NCI-H187 (cell line): Measurements from ENCODE around the gene CFDP1.
"Not testable (repeated sequence)": the region's sequence is repeated elsewhere in the genome, so short reads cannot be mapped to it uniquely, and the experiment has no call there.

ENCODE experiments used
- DNase-seq, 2 experiments: peaks; one replicate each; lab custom pipeline; 2025; lab: John Stamatoyannopoulos, UW

CFDP1 gene

DNA sequence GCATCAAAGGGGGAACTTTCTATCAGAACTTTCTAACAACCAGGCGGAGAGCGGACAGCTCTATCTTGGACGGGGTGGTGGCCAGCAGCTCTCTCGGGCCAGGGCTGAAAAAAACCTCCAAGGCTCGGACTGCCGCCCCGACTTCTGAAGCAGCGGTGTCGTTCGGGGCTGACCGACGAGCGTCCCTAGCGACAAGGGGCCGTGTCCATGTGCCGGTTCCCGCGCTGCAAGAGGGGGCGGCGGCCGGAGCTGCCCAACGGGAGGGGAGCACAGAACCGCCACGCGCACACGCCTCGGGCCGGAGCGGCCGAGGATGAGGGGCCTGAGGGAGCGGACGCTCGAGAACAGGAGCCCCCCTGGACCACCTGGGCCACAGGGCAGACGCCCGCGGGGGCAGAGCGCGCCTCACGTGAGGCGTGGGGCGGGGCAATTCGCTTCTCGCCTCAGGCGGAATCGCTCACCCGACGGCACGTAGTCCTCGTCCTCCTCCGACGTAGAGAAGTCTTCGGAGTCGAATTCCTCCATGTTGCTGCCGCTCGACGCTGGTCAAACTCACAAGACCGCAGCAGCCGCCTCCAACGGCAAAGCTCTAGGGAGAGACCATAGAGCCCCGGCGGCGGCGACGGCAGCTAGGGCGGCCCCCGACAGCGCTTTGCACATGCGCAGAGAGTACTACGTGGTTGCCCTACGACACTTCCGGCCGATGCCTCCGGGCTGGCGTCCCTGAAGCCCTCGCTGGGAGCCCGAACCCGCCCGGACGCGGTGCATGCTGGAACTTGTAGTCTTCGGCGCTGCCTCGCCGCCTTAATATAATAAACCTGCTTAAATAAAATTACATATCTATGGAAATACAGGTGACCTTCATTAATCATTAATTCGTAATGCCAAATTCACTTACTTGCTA is at the start of gene CFDP1:
Gene CFDP1, minus strand, starts transcription at position 676 of the 904 bp plus-strand sequence. Its CDS starts 151 bp downstream, at position 525.
- peak; percentile 62 to 69 for DNase-seq

DNA sequence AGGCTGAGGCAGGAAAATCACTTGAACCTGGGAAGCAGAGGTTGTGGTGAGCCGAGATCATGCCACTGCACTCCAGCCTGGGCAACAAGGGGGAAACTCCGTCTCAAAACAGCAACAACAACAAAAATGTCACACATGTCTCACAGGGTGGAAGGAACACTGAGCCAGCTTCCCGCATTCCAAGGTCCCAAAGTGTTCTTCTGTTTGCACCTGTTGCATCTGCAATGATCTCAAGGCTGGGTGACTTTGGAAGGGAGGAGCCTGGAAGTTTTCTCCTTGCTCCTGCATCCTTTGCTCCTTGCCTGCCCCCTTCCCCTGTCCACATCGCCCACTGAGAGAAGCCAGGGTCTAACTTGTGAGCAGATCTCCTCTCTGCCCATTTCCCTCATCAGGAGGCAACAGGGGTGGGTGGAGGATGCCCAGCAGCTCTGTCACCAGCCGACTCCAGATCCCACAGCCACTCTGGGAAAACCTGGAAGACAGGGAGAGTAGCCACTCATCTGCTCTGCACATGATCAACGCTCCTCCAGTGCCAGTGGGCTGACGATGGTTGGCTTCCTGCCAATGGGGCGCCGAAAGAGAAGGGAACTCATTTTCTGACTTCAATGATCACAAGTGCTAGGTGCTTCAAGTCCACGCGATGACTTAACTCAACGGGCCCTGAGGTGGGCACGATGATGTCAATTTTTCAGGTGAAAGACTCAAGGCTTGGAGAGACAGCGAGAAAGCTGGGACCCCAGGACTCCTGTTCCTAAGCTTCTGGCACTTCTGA is 49.3 kb upstream of the CFDP1 start:
- peak in 1 of 2 experiments; percentile 9 for DNase-seq

DNA sequence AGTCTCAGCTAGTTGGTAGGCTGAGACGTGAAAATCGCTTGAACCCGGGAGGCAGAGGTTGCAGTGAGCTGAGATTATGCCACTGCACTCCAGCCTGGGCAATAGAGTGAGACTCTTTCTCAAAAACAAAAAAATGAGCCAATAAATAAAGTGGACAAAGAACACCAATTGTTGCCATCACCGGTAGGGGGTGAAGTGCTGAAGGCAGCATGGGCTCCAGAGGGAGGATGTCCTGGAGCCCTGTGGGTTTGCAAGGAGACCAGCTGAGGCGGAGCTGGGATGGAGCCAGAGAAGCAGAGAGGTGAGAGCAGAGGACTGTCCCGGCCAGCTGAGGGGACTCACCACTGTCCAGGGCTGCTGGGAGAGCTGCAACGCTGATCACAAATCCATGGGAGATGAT is 48.2 kb upstream of the CFDP1 start:
- no peak for DNase-seq

DNA sequence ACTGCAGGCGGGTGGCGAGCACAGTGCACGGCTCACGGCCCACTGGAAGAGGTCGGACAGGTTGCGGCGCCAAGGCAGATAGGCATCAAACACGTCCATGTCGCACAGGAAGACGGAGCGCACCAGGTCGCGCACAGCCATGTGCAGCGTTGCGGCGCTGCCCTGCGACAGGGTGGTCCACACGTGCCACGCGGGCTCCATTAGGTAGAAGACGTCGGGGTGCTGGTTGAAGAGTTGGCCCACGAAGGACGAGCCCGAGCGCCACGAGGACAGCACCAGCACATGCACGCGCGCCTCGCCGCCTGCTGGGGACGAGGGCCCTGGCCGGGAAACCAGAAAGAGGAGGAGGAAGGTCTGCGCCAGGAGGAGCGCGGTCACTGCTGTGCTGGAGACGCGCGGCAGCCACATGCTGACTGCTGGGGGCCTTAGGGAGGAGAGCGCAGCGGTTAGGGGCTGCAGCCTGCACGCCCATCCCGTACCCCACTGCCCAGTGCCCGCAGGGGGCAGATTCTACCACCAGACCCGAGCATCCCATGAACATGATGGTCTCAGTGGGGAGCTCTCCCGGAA is 46.2 kb upstream of the CFDP1 start:
- no peak for DNase-seq

DNA sequence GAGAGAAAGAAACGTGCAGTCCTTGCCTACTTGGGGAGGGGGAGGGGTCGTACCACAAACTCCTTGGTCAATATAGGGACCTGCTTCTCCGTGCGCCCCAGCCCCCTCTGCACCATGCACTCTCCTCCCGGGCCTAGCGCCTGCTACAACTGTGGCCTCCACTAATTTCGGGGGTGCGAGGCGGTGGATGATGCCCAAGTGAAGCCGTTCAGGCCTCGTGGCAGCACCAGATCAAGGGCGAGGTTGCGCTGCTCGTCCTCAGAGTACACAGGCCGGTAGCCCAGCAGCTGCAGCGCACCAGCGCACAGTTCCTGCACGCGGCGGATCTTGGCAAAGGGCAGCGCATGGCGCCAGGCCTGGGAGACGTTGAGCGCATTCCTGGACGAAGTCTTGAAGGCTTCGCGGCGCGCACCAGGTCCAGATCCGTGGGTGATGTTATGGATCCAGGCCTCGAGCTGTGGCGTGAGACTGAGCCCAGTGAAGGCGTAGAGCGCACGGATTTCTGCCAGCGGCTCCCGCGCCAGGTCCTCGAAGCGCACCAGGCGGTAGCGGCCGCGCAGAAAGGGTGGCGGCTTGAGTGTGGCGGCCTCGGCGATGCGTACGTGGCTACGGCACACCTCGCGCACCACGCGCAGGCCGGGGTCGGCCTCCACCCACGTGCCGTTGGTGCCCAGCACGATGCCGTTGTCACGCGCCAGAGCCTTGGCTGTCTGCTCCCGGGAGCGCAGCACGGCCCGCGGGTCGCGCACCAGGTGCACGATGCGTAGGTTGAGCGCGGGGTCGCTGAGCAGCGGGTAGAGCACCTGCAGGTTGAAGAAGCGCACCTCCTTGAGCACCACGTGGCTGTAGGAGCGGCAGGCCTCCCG is 45.4 kb upstream of the CFDP1 start:
- DNase-seq = no peak

DNA sequence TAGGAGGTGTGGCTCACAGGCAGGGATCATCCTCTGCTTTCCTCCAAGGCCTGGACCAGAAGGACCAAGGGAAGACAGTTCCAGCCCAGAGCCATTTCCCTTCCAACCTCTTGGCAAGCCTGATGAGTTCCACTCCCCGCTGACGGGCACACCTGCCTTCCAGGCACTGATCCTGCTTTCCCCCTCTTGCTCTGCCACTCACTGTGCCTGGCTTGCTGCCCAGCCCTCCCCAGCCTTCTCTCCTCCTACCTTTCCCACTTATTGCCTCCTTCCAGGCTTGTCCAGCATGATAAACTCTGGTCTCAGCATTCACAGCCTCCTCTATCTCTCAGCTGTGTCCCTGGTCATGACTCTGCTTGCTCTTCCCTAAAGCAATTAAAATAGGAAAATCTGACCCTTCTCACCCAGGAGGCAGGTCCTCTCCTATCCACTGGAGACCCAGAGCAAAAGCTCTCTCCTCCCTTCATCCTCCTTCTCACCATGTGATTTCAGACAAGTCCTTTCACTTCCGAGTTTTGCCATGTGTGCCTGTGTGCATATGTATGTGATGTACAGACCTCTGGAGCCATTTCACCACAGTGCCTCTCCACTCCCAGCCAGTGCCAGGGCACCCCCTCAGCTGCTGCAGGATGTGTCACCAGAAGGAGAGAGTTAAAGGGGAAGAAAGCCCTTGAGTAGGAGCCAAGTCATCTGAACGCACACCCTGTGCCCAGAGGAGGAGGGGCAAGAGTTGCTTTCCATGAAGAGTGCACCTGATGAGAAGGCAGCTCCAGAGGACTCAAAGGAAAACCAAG is 44.6 kb upstream of the CFDP1 start:
- DNase-seq = no peak

DNA sequence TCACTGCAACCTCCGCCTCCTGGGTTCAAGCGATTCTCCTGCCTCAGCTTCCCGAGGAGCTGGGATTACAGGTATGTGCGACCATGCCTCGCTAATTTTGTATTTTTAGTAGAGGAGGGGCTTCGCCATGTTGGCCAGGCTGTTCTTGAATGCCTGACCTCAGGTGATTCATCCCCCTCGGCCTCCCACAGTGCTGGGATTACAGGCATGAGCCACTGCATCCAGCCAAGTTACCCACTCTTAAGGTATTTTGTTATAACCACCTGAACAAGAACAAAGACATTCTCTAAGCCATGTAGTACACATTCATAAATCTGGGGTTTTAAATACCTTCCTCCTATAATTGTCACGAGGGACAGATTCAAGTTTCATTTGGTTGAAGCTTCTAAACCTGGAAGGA is 43.5 kb upstream of the CFDP1 start:
- no peak for DNase-seq

DNA sequence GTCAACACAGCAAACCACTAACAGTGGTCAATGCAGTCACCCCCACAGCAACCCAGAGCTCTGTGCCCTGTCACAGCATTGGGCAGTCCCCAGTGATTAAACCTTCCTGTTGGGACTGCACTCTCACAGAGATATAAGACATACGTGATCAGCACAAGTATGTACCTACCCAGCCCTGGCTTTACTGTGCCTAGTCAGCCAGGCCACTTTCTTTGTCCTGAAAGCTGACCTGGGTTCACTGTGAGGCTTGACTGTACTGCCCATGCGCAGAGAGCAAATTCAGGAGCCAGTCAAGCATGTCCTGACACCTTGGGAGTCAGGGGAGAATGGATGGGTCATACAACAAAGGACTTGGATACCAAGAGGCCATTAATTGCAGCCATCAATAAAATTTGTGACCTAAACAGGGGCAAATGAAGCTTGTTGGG is 42.1 kb upstream of the CFDP1 start:
- DNase-seq = no peak

DNA sequence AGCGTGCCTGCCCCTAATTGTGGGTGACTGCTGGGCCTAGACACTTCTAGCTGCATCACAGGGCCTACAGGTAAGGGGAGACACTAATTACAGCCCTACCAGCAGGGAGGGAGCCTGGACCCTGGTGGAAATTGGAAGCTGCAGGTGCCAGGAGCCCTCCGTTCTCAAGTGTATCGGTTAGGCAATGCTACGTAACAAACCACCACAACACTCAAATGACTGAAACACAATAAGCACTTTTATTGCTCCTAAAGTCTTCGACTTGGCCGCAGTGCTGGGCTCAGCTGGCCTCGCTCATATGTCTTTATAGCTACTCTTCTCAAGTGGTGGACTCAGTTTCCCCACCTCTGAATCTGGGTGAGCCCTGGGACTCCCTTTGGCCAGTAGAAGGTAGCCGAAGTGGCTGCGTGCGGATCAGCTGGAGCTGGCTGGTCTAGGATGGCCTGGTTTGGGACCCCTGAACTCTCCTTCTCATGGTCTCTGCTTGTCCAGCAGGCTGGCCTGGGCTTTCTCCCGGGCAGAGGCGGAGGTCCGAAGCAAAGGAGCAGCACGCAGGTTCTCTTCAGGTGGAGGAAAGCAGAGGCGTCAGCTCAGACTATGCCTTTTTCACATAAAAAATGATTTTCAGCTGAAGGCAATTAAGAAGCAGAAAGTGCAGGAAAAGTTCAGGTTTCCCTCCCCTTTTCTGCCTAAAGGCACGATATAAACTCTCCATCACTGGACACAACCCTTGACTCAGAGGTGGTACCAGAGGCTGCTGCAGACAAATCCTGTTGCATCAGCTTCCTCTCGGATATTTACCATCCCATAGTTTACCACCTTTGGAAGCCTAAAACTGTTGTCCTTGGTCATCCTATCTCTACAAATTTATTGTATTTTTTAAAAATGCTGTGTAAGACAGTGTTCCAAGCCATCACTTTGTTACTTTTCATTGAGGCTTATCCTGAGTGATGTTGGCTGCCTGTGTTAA is 39.9 kb upstream of the CFDP1 start:
- no peak for DNase-seq

DNA sequence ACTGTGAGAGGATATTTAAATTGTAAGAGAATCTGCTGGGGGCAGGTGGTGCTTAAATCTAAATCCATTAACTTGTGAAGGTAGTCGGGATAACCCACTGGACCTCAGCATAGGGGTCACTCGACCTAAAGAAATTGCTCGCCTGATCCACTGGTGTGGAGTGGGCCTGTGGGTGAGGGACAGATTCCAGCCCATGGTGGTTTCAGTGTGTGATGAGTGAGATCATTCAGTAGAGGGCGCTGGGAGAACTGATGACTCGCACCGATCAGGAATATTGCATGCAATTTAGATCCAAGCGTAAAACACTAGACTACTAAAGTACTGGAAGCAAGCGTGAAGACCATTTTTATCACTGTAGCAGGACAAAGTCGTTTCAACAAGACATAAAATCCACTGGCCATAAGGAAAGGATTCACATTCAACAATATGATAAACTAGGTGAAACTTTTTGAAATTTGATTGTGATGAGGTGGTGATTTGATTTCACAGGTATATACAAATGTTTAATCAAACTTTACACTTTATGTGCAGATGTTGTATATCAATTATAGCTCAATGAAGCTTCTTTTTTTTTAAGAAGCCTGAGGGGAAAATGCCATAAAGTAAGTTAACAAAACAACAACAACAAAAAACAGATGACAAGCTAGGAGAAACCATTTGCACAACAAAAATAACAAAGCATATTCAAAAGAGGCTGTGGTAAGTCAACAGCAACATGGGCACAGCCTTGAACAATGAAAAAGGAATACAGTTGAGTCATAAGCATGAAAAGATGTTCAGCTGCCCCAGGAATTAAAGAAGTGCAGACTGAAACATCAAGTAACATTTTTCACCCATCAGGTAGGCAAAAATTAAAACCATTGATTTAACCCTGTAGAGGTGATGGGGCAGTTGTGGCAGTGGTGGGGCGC is 38.7 kb upstream of the CFDP1 start:
- DNase-seq = no peak

DNA sequence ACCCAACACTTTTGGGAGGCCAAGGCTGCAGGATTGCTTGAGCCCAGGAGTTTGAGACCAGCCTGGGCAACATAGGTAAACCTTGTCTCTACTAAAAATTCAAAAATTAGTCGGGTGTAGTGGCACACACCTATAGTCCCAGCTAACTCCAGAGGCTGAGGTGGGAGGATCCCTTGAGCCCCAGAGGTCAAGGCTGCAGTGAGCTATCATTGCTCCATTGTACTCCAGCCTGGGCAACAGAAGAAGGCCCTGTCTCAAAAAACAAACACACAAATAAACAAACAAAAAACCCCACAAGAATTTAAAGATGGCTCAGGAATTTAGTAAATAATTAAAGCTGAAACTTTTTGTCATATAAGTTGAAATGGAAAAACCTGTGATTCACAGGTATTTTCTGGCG is 33.5 kb upstream of the CFDP1 start:
- DNase-seq = no peak

DNA sequence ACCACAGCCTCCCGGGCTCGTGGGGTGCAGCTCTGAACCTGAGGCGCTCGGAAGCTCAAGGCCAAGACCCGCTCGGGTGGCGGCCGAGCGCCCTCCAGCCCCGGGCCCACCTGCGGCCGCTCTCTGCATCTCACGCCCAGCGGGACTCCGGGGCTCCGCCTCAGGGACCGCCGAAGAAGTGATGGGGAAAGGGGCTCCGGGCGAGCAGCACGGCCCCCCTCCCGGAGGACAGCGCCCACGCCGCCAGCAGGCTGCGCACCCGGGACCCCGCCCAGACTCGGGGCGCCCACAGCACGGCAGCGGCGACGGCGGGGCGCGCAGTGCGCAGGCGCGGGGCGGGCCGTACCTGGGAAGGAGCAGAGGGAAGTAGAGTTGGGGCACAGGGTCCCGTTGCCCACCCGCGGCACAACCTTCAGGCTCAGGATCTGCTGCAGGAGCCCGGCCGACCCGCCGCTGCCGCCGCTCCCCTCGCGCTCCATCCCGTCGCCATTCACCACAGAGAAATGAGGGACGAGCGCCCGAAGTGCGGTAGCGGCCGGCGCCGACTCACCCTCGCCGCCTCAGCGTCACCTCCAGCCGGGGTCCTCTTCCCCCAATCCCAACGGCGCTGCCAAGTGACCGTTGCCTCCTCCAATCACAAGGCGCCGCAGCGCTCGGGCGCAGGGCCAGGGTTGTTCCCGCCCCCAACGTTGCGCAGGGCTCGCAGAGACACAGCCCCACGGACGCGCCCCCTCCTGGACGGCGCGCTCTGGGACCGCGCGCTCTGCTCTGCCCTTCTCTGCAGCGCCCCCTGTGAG is 31.0 kb upstream of the CFDP1 start, which contains the start of gene TMEM170A:
Gene TMEM170A, minus strand, starts transcription at position 568 of the 797 bp plus-strand sequence. Its CDS starts 89 bp downstream, at position 479.
- DNase-seq = peak; percentile 88 to 92

DNA sequence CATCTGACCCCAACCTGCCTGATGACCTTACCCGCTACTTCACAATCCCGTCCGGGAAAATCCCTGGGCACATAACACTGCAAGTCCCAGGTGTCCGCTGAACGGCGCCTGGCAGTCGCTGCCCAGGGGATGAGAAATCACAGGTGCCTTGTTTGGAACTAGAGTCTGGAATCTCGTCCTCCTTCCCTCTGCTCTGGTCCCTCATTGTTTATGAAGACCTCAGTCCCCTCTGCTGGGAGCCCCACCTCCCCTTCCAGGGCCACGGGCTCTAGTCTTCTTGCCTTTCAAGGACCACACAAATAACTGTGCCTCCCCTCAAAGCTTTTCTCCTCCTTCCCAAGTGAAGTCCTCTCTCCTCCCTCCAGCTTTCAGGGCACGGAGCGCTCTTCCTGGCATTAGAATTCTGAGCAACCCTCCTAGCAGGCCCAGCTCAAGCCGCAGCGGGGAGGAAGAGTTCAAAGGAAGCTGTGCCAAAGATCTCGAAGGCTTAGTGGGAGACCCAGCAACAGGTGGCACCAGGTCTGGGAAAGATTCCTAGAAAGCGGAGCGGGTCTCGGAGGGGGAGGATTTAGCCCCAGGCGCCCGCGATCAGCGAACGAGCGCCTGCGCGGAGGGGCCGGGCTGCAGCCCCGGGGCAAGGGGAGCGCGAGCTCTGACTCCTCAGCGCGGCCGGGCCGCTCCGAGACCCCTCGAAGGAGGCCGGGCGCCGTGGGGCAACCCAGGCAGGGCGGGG is 30.3 kb upstream of the CFDP1 start:
- DNase-seq = not testable (repeated sequence)

DNA sequence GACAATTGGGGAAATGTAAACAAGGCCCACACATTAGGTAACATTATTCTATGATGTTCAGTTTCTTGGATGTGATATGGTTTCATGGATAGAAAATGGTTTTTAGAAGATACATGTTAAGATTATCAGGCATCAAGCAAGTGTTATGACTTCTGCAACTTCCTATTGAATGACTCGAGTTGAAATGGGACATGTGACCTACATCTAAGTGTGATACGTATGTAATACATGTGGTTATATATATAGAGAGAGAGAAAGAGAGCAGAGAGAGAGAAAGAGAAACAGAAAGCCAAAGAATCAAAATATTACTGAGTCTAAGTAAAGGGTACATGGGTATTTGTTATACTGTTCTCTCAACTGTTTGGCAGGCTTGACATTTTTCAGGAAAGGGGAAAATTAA is 29.5 kb upstream of the CFDP1 start:
- no peak for DNase-seq

DNA sequence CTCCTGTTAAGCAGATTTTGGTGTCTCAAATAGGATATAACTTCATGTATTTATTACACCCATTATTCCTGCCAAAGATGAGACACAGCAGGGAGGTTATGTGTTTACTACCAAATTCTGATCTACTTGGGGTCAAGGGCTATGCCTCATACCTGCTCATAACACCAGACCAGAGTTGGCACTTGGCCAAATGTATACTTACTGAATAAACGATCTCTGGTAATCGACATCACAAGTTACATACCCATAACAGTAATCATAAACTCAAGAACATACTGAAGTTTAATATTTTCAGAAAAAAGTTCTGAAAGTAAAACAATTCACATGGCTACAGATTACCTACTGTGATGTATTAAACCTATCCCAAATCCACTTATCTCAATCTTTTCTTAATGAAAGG is 28.3 kb upstream of the CFDP1 start:
- DNase-seq = no peak

DNA sequence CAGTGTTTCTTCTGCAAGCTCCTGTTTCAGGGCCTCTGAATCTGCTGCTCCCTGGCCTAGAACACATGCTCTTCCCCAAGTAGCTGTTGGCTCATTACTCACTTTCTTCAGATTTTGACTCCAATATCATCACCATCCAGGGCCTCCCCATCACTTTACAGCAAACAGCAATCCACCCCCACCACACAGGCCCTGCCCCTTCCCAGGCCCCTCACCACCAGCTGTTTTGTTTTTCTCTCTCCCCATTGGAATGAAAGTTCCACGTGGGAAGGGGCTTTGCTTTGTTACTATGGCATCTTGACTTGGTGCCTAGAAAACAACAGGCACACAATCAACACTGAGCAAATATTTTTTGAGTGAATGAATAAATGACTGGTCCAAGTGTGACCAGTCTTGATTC is 27.1 kb upstream of the CFDP1 start:
- DNase-seq = no peak

DNA sequence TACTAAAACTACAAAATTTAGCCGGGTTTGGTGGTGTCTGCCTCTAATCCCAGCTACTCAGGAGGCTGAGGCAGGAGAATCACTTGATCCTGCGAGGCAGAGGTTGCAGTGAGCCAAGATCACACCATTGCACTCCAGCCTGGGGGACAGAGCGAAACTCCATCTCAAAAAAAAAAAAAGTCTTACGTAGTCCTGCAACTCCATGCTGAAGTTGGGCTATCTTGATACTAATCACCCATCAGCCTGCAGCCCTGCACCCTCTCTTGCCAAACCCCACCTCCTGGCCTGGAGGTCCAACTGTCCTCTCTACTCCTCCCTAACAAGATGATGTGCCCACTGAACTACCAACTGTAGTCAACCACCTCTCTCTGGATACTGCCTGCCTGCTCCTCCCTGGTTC is 26.4 kb upstream of the CFDP1 start:
- no peak for DNase-seq
